GM12891 (cell line): ENCODE results near the gene UGT2B10. TPM values are rescaled to one million over a fixed set of nuclear protein-coding genes. Genes with fewer than 3 reads are reported as not detected.
"Not testable (repeated sequence)": the region's sequence is repeated elsewhere in the genome, so short reads cannot be mapped to it uniquely, and the experiment has no call there.

Source experiments
- DNase-seq: peaks from one replicate; pipeline ENCODE4 v3.0.0; 2011; ENCODE audit warnings: low spot score; ENCODE audit not compliant: insufficient read length
- FAIRE-seq: peaks from 2 replicates; lab custom pipeline; 2011; peaks lifted over from hg19 to GRCh38; lab: Jason Lieb, UNC
- PAX5 ChIP-seq: IDR thresholded peaks from 2 replicates; pipeline ENCODE4 v1.6.1; 2011; ENCODE audit warnings: low read length, moderate library complexity, mild to moderate bottlenecking; ENCODE audit not compliant: insufficient read depth, severe bottlenecking
- POLR2A ChIP-seq: IDR thresholded peaks from 2 replicates; pipeline ENCODE4 v1.6.1; 2011; ENCODE audit warnings: low read depth, low read length, control low read depth
- POLR2AphosphoS5 ChIP-seq: IDR thresholded peaks from 2 replicates; pipeline ENCODE4 v1.6.1; 2011; ENCODE audit warnings: low read depth, low read length, control low read depth
- POU2F2 ChIP-seq: IDR thresholded peaks from 2 replicates; pipeline ENCODE4 v1.6.1; 2011; ENCODE audit warnings: low read depth, mild to moderate bottlenecking, control low read depth, low read length, moderate library complexity
- SPI1 ChIP-seq: IDR thresholded peaks from 2 replicates; pipeline ENCODE4 v1.6.1; 2011; ENCODE audit warnings: low read depth, low read length, control low read depth
- TAF1 ChIP-seq: IDR thresholded peaks from 2 replicates; pipeline ENCODE4 v1.6.1; 2011; ENCODE audit warnings: low read depth, low read length, control low read depth
- polyA plus RNA-seq: library from polyadenylated mRNA; unstranded; fragments of >200 nt; gene quantifications from one replicate; pipeline ENCODE4 v1.2.1, GENCODE V29; 2012; ENCODE audit warnings: low read depth, missing spikeins, inconsistent platforms; ENCODE audit not compliant: missing spikeins

The UGT2B10 gene
- polyA plus RNA-seq, result not detected

- not testable (repeated sequence) for DNase-seq, FAIRE-seq
Observed at GRCh38 chr4:68815617-68816409, at the start of gene UGT2B10. UGT2B10 (plus strand) TSS chr4:68815994; CDS start chr4:68816020, 26 bp downstream.

DNA sequence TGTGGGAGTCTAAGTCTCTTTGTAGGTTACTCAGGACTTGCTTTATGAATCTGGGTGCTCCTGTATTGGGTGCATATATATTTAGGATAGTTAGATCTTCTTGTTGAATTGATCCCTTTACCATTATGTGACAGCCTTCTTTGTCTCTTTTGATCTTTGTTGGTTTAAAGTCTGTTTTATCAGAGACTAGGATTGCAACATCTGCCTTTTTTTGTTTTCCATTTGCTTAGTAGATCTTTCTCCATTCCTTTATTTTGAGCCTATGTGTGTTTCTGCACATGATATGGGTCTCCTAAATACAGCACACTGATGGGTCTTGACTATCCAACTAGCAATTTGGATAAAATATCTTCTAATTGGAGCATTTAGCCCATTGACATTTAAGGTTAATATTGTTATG, 44.0 kb upstream of the UGT2B10 start:
- not testable (repeated sequence) for DNase-seq, FAIRE-seq

DNA sequence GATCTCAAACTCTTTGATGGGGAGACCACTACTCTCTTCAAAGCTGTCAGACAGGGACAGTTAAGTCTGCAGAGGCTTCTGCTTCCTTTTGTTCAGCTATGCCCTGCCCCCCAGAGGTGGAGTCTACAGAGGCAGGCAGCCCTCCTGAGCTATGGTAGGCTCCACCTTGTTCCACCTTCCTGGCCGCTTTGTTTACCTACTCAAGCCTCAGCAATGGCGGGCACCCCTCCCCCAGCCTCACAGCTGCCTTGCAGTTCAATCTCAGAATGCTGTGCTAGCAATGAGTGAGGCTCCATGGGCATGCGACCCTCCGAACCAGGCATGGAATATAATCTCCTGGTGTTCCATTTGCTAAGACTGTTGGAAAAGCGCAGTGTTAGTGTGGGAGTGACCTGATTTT, 42.1 kb upstream of the UGT2B10 start:
- no peak for TF ChIP-seq PAX5
- no peak for TF ChIP-seq SPI1
- no peak for TF ChIP-seq TAF1
- no peak for TF ChIP-seq POU2F2
- no peak for TF ChIP-seq POLR2AphosphoS5
- TF ChIP-seq POLR2A, result no peak
- DNase-seq (no peak), FAIRE-seq (no peak)

DNA sequence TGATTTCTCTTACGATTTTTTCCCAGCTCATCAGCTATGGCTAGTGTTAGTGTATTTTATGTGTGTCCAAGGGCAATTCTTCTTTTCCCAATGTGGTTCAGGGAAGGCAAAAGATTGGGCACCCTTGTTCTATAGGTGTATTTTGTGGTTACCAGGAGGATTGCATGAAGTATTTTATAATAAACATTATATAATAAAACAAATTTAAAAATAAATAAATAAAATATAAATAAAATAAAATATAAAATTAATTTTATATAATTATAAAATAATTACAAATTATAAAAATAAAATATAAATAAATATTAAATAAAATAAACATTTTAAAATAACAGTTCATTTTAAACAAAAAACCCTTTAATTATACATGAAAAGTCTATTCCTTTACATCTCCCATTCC, 35.6 kb upstream of the UGT2B10 start:
- FAIRE-seq, result no peak
- TF ChIP-seq POU2F2 (no peak), POLR2A (no peak), TAF1 (no peak), POLR2AphosphoS5 (no peak), SPI1 (no peak), PAX5 (no peak)

GRCh38 chr4:68797048-68797447, 18.7 kb upstream of the UGT2B10 start:
- TF ChIP-seq POLR2AphosphoS5 (no peak), SPI1 (no peak), POU2F2 (no peak), POLR2A (no peak), TAF1 (no peak), PAX5 (no peak)
- FAIRE-seq (no peak), DNase-seq (no peak)

More for the DNA sequence above, 35.6 kb upstream of the UGT2B10 start:
- DNase-seq, result no peak

DNA sequence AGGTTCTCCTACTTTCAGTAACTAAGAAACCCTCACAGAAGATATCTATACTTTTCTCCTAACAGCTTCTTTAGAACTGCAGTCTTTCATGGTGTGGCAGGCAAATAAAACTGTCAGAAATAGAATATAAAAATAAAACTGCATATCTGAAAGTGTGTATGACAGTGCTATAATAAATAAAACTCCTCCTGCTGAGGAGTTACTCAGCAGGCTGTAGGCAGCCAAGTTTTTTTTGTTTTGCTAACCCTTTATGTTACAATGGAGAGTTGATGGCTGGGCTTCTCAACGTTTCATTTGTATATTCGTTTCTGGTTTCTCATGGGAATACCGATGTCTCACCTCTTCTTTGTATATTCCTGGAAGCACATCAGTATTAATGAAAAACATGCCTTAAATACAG, 18.2 kb upstream of the UGT2B10 start:
- FAIRE-seq (no peak), DNase-seq (no peak)
- TF ChIP-seq PAX5 (no peak), TAF1 (no peak), POLR2A (no peak)

DNA sequence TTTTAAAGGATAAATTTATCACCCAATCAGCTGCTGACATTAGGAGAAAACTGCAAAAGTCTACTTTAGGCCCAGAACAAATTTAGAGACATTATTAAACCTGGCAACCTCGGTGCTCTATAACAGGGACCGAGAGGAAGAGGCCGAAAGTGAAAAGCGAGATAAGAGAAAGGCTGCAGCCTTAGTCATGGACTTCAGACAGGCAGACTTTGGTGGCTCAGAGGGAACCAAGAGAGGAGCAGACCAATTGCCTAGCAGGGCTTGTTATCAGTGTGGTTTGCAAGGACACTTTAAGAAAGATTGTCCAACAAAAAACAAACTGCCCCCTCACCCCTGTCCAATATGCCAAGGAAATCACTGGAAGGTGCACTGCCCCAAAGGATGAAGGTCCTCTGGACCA, 12.8 kb upstream of the UGT2B10 start:
- no peak for TF ChIP-seq POU2F2
- no peak for DNase-seq
- FAIRE-seq, result no peak

GRCh38 chr4:68808060-68808459, 7.7 kb upstream of the UGT2B10 start:
- no peak for TF ChIP-seq POLR2AphosphoS5
- TF ChIP-seq POLR2A, result no peak
- TF ChIP-seq SPI1, result no peak
- TF ChIP-seq TAF1, result no peak
- TF ChIP-seq PAX5, result no peak
- TF ChIP-seq POU2F2, result no peak
- FAIRE-seq (no peak), DNase-seq (no peak)

- no peak for TF ChIP-seq POU2F2
- no peak for TF ChIP-seq TAF1
- no peak for TF ChIP-seq POLR2AphosphoS5
- no peak for TF ChIP-seq SPI1
- TF ChIP-seq PAX5, result no peak
- FAIRE-seq (no peak), DNase-seq (no peak)
Observed at GRCh38 chr4:68810919-68811318, 4.9 kb upstream of the UGT2B10 start.

- not testable (repeated sequence) for DNase-seq, FAIRE-seq
Observed at GRCh38 chr4:68816410-68817265, 844 bp downstream of the UGT2B10 start.

DNA sequence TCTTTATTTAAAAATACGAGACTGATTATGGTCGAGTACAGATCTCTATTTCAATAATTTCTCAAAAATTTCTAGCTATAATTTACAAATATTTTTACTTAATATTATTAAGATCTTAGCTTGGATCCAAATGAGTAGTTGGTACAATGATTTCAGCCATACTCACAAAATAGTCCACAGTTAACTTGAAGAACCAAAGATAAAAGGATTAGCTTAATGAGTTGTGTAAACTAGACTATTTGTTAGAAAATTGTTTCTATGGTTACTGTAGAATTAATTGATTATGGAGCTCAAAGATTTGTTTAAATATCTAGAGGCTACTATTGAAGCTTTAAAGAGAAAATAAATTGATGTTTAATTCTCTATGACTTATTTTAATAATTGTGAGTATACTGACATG, 1.6 kb downstream of the UGT2B10 start:
- TF ChIP-seq PAX5, result no peak
- no peak for TF ChIP-seq POU2F2
- no peak for TF ChIP-seq POLR2AphosphoS5
- TF ChIP-seq SPI1, result no peak
- no peak for TF ChIP-seq POLR2A
- TF ChIP-seq TAF1, result no peak
- FAIRE-seq (no peak), DNase-seq (no peak)

DNA sequence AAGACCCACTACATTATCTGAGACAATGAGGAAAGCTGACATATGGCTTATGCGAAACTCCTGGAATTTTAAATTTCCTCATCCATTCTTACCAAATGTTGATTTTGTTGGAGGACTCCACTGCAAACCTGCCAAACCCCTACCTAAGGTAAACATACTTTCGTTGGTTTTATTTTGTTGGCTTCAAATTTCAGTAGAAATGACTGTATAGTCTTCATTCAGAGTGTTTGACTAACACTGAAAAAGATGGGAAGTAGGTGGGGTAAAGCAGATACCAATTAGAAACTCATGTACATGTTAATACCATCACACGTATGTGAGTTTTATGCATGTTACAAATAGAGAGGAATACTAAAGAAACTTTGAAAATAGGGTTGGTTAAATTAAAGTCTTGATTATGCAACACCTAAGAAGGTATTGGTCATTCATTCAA, 2.3 kb downstream of the UGT2B10 start:
- not testable (repeated sequence) for FAIRE-seq, DNase-seq
